Measurements from ENCODE around the gene CMSS1. TPM values are rescaled to one million over a fixed set of nuclear protein-coding genes. Genes with fewer than 3 reads are reported as not detected.

Gene CMSS1
- total RNA-seq, 1 experiment from 2014 or later, result 55.8 TPM

- CTCF ChIA-PET, result no interaction called here
- intact Hi-C loops (cut with micrococcal nuclease; ENCODE audit: unreplicated experiment), result no loop called here
- Mint-ChIP-seq H3K36me3 (ENCODE audit: insufficient read depth, unreplicated experiment) (peaks cover under 1% of the 10 kb centered on the region), H3K27ac (ENCODE audit: unreplicated experiment) (no peak overlapping the region), H3K4me3 (ENCODE audit: low read depth, unreplicated experiment) (no peak overlapping the region), H3K4me1 (ENCODE audit: low read depth, unreplicated experiment) (peaks cover 11% of the 10 kb centered on the region), H3K9me3 (ENCODE audit: low read depth, unreplicated experiment) (peaks cover 3% of the 10 kb centered on the region), H3K27me3 (ENCODE audit: unreplicated experiment) (no peaks in the 10 kb centered on the region)
- no peak for TF ChIP-seq CTCF (IDR thresholded peaks at IDR 0.05; ENCODE audit: unreplicated experiment)
- BruUV-seq (replicated peaks), result no TSS peak
- DNase-seq, result no peak
Measured at GRCh38 chr3:100120693-100121092, 303.0 kb downstream of the CMSS1 start.

GRCh38 chr3:100122321-100122720, 304.7 kb downstream of the CMSS1 start:
- BruUV-seq (replicated peaks), result no TSS peak
- CTCF ChIA-PET, result no interaction called here
- peaks cover 14% of the 10 kb centered on the region for H3K4me1 Mint-ChIP-seq (ENCODE audit: low read depth, unreplicated experiment)
- intact Hi-C loops (cut with micrococcal nuclease; ENCODE audit: unreplicated experiment), result no loop called here
- no peak for DNase-seq
- H3K27ac Mint-ChIP-seq (ENCODE audit: unreplicated experiment), result no peak overlapping the region
- no peaks in the 10 kb centered on the region for H3K36me3 Mint-ChIP-seq (ENCODE audit: insufficient read depth, unreplicated experiment)
- no peak for TF ChIP-seq CTCF (IDR thresholded peaks at IDR 0.05; ENCODE audit: unreplicated experiment)
- no peaks in the 10 kb centered on the region for H3K27me3 Mint-ChIP-seq (ENCODE audit: unreplicated experiment)
- H3K4me3 Mint-ChIP-seq (ENCODE audit: low read depth, unreplicated experiment), result no peak overlapping the region
- H3K9me3 Mint-ChIP-seq (ENCODE audit: low read depth, unreplicated experiment), result no peaks in the 10 kb centered on the region

GRCh38 chr3:100123112-100123511, 305.4 kb downstream of the CMSS1 start:
- no peak for TF ChIP-seq CTCF (IDR thresholded peaks at IDR 0.05; ENCODE audit: unreplicated experiment)
- no peaks in the 10 kb centered on the region for H3K36me3 Mint-ChIP-seq (ENCODE audit: insufficient read depth, unreplicated experiment)
- H3K27me3 Mint-ChIP-seq (ENCODE audit: unreplicated experiment), result no peaks in the 10 kb centered on the region
- H3K9me3 Mint-ChIP-seq (ENCODE audit: low read depth, unreplicated experiment), result no peaks in the 10 kb centered on the region
- H3K27ac Mint-ChIP-seq (ENCODE audit: unreplicated experiment), result no peak overlapping the region
- peaks cover 14% of the 10 kb centered on the region for H3K4me1 Mint-ChIP-seq (ENCODE audit: low read depth, unreplicated experiment)
- H3K4me3 Mint-ChIP-seq (ENCODE audit: low read depth, unreplicated experiment), result no peak overlapping the region
- no peak for DNase-seq
- intact Hi-C loops (cut with micrococcal nuclease; ENCODE audit: unreplicated experiment), result no loop called here
- BruUV-seq (replicated peaks), result no TSS peak
- CTCF ChIA-PET, result no interaction called here

GRCh38 chr3:100124201-100124761, 306.6 kb downstream of the CMSS1 start:
- no TSS peak for BruUV-seq (replicated peaks)
- no peaks in the 10 kb centered on the region for H3K27me3 Mint-ChIP-seq (ENCODE audit: unreplicated experiment)
- no peak overlapping the region for H3K27ac Mint-ChIP-seq (ENCODE audit: unreplicated experiment)
- H3K36me3 Mint-ChIP-seq (ENCODE audit: insufficient read depth, unreplicated experiment), result no peaks in the 10 kb centered on the region
- intact Hi-C loops (cut with micrococcal nuclease; ENCODE audit: unreplicated experiment), result no loop called here
- TF ChIP-seq CTCF (IDR thresholded peaks at IDR 0.05; ENCODE audit: unreplicated experiment), result no peak
- H3K4me1 Mint-ChIP-seq (ENCODE audit: low read depth, unreplicated experiment), result peaks cover 14% of the 10 kb centered on the region
- DNase-seq, result no peak
- H3K4me3 Mint-ChIP-seq (ENCODE audit: low read depth, unreplicated experiment), result no peak overlapping the region
- no peaks in the 10 kb centered on the region for H3K9me3 Mint-ChIP-seq (ENCODE audit: low read depth, unreplicated experiment)
- CTCF ChIA-PET, result no interaction called here

Data from Calu3 (cell line).